DMS53 treated with DMSO at 0.1 percent for 48 hours (cell line): ENCODE results near the gene MRPL12.
A peak's percentile ranks its signal among the peaks of the same experiment; 100 is the strongest.
"Not testable (repeated sequence)": the region's sequence is repeated elsewhere in the genome, so short reads cannot be mapped to it uniquely, and the experiment has no call there.

Source experiments
- DNase-seq: peaks from one replicate; lab custom pipeline; 2025; ENCODE audit not compliant: unreplicated experiment; lab: John Stamatoyannopoulos, UW

Gene MRPL12

GRCh38 chr17:81702934-81703746 is at the start of gene MRPL12:
Gene MRPL12, plus strand, starts transcription at chr17:81703367. Its CDS starts 135 bp downstream, at chr17:81703502.
- DNase-seq = peak; percentile 89

- DNase-seq = no peak
Observed at GRCh38 chr17:81655378-81656117, 47.6 kb upstream of the MRPL12 start.

- no peak for DNase-seq
Observed at GRCh38 chr17:81656118-81656743, 46.9 kb upstream of the MRPL12 start, which contains the start of gene PDE6G. Gene PDE6G, minus strand, starts transcription at chr17:81656542. Its CDS starts 3,237 bp downstream, at chr17:81653305.

GRCh38 chr17:81656835-81657234 is 46.3 kb upstream of the MRPL12 start:
- DNase-seq = no peak

GRCh38 chr17:81659038-81659437 is 44.1 kb upstream of the MRPL12 start:
- no peak for DNase-seq

- DNase-seq = no peak
Observed at GRCh38 chr17:81660441-81660840, 42.7 kb upstream of the MRPL12 start.

GRCh38 chr17:81662002-81662401 is 41.2 kb upstream of the MRPL12 start:
- DNase-seq = no peak

GRCh38 chr17:81664051-81664470 is 39.1 kb upstream of the MRPL12 start:
- DNase-seq = no peak

GRCh38 chr17:81665205-81666091 is 37.7 kb upstream of the MRPL12 start:
- no peak for DNase-seq

- no peak for DNase-seq
Observed at GRCh38 chr17:81666092-81666341, 37.1 kb upstream of the MRPL12 start.

GRCh38 chr17:81666342-81667191 is 36.6 kb upstream of the MRPL12 start, which contains the start of the genes CCDC137 and OXLD1:
Gene CCDC137, plus strand, starts transcription at chr17:81666737. Its CDS starts 30 bp downstream, at chr17:81666767.
Gene OXLD1, minus strand, starts transcription at chr17:81666605. Its CDS starts 28 bp downstream, at chr17:81666577.
- DNase-seq = peak; percentile 86

GRCh38 chr17:81667754-81668153 is 35.4 kb upstream of the MRPL12 start:
- no peak for DNase-seq

GRCh38 chr17:81672504-81672903 is 30.7 kb upstream of the MRPL12 start:
- DNase-seq = no peak

- no peak for DNase-seq
Observed at GRCh38 chr17:81672954-81673353, 30.2 kb upstream of the MRPL12 start.

- no peak for DNase-seq
Observed at GRCh38 chr17:81673561-81674258, 29.5 kb upstream of the MRPL12 start.

GRCh38 chr17:81675515-81676221 is 27.5 kb upstream of the MRPL12 start:
- not testable (repeated sequence) for DNase-seq

GRCh38 chr17:81676906-81677305 is 26.3 kb upstream of the MRPL12 start:
- DNase-seq = no peak

- no peak for DNase-seq
Observed at GRCh38 chr17:81680150-81680549, 23.0 kb upstream of the MRPL12 start.

- DNase-seq = no peak
Observed at GRCh38 chr17:81681672-81682071, 21.5 kb upstream of the MRPL12 start.
